Loucy (cell line): ENCODE data around the gene KLHL10.

ENCODE experiments used
- CTCF ChIP-seq: fragments of 200-600 bp; sonication (generic); conservative IDR thresholded peaks from 2 replicates; pipeline ENCODE4 v1.5.1; 2014; ENCODE audit warnings: mild to moderate bottlenecking, antibody characterized with exemption, low read length
- EZH2phosphoT487 ChIP-seq: fragments of 200-600 bp; IDR thresholded peaks from 2 replicates; pipeline ENCODE4 v1.6.1; 2018; ENCODE audit warnings: antibody characterized with exemption, mild to moderate bottlenecking, moderate library complexity, borderline replicate concordance

GRCh38 chr17:41893384-41893783 is 55.8 kb downstream of the KLHL10 start:
- TF ChIP-seq CTCF (no peak), EZH2phosphoT487 (no peak)
